Measurements from ENCODE around the gene CCDC30.

GRCh38 chr1:42689912-42690311 is 226.8 kb downstream of the CCDC30 start:
- TF ChIP-seq, protein P1, sequence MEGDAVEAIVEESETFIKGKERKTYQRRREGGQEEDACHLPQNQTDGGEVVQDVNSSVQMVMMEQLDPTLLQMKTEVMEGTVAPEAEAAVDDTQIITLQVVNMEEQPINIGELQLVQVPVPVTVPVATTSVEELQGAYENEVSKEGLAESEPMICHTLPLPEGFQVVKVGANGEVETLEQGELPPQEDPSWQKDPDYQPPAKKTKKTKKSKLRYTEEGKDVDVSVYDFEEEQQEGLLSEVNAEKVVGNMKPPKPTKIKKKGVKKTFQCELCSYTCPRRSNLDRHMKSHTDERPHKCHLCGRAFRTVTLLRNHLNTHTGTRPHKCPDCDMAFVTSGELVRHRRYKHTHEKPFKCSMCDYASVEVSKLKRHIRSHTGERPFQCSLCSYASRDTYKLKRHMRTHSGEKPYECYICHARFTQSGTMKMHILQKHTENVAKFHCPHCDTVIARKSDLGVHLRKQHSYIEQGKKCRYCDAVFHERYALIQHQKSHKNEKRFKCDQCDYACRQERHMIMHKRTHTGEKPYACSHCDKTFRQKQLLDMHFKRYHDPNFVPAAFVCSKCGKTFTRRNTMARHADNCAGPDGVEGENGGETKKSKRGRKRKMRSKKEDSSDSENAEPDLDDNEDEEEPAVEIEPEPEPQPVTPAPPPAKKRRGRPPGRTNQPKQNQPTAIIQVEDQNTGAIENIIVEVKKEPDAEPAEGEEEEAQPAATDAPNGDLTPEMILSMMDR (IDR thresholded peaks at IDR 0.05), result no peak
- no peak for TF ChIP-seq EP300 (IDR thresholded peaks at IDR 0.05)
- no peak for TF ChIP-seq POLR2A (IDR thresholded peaks at IDR 0.05)

All from upper lobe of left lung (tissue), 4 donors.